HEK293 (cell line): ENCODE data around the gene TMEM141.

Experiments
- CTCF ChIA-PET: fragments of 350-600 bp; formaldehyde crosslinking; extraction: SDS; loops from one replicate; lab custom pipeline; 2021; ENCODE audit warnings: antibody characterized with exemption; lab: Yijun Ruan, JAX
- POLR2A ChIA-PET: fragments of 300-600 bp; formaldehyde crosslinking; extraction: SDS; loops from one replicate; lab custom pipeline; 2020; ENCODE audit warnings: antibody characterized with exemption, inconsistent platforms; lab: Yijun Ruan, JAX
- H3K27ac ChIP-seq: fragments of 200-500 bp; sonication (Bioruptor generic); 2 replicates; pipeline ENCODE4 v1.5.1; 2014; ENCODE audit warnings: low read depth, low read length, control low read depth, inconsistent platforms; ENCODE audit errors: extremely low read depth
- H3K36me3 ChIP-seq, 2 experiments: fragments of 200-500 bp in 1 of 2; sonication (Bioruptor generic) in 1 of 2; 1 replicate in 1 of 2; 2 replicates in 1 of 2; pipeline ENCODE4 v1.5.1; 2014 to 2017; ENCODE audit warnings: inconsistent platforms in 2 of 2, low read length in 2 of 2; ENCODE audit not compliant: control insufficient read depth in 2 of 2, insufficient read depth in 1 of 2
- H3K4me1 ChIP-seq: fragments of 200-500 bp; sonication (Bioruptor generic); 2 replicates; pipeline ENCODE4 v1.5.1; 2014; ENCODE audit warnings: mild to moderate bottlenecking, low read length, inconsistent platforms; ENCODE audit not compliant: control insufficient read depth, insufficient read depth
- H3K4me3 ChIP-seq: 2 replicates; pipeline ENCODE4 v1.5.1; 2011; ENCODE audit warnings: low read depth, mild to moderate bottlenecking, control low read depth, low read length, moderate library complexity
- H3K9me3 ChIP-seq: fragments of 200-500 bp; sonication (Bioruptor generic); 2 replicates; pipeline ENCODE4 v1.5.1; 2014; ENCODE audit warnings: low read depth, low read length, inconsistent platforms; ENCODE audit not compliant: control insufficient read depth, insufficient read depth
- GFI1B ChIP-seq: fragments of 450-650 bp; formaldehyde crosslinking; IDR thresholded peaks from 2 replicates; pipeline ENCODE4 v1.5.1; 2016; ENCODE audit warnings: missing biosample characterization, missing genetic modification characterization
- GLI4 ChIP-seq: fragments of 450-650 bp; formaldehyde crosslinking; IDR thresholded peaks from 2 replicates; pipeline ENCODE4 v1.5.1; 2016; ENCODE audit warnings: missing biosample characterization, missing genetic modification characterization
- ZEB2 ChIP-seq: fragments of 450-650 bp; formaldehyde crosslinking; IDR thresholded peaks from 2 replicates; pipeline ENCODE4 v1.5.1; 2016; ENCODE audit warnings: missing biosample characterization, missing genetic modification characterization
- ZFP37 ChIP-seq: fragments of 450-650 bp; formaldehyde crosslinking; IDR thresholded peaks from 2 replicates; pipeline ENCODE4 v1.5.1; 2016; ENCODE audit warnings: missing biosample characterization, missing genetic modification characterization
- ZNF138 ChIP-seq: fragments of 450-650 bp; formaldehyde crosslinking; IDR thresholded peaks from 2 replicates; pipeline ENCODE4 v1.5.1; 2016; ENCODE audit warnings: missing biosample characterization, missing genetic modification characterization, borderline replicate concordance
- ZNF157 ChIP-seq: fragments of 450-650 bp; formaldehyde crosslinking; IDR thresholded peaks from 2 replicates; pipeline ENCODE4 v1.5.1; 2016; ENCODE audit warnings: missing biosample characterization, missing genetic modification characterization
- ZNF292 ChIP-seq: fragments of 450-650 bp; formaldehyde crosslinking; IDR thresholded peaks from 2 replicates; pipeline ENCODE4 v1.5.1; 2016; ENCODE audit warnings: low read depth, missing biosample characterization, missing genetic modification characterization, borderline replicate concordance
- ZNF404 ChIP-seq: fragments of 450-650 bp; formaldehyde crosslinking; IDR thresholded peaks from 2 replicates; pipeline ENCODE4 v1.5.1; 2017; ENCODE audit warnings: missing biosample characterization, missing genetic modification characterization
- ZNF514 ChIP-seq: fragments of 450-650 bp; formaldehyde crosslinking; IDR thresholded peaks from 2 replicates; pipeline ENCODE4 v1.5.1; 2016; ENCODE audit warnings: missing biosample characterization, missing genetic modification characterization
- ZNF544 ChIP-seq: fragments of 450-650 bp; formaldehyde crosslinking; IDR thresholded peaks from 2 replicates; pipeline ENCODE4 v1.5.0; 2017; ENCODE audit warnings: missing biosample characterization, missing genetic modification characterization
- ZNF549 ChIP-seq: fragments of 450-650 bp; IDR thresholded peaks from 2 replicates; pipeline ENCODE4 v1.5.1; 2018; ENCODE audit warnings: missing biosample characterization, missing genetic modification characterization, mild to moderate bottlenecking, inconsistent platforms, moderate library complexity
- ZNF558 ChIP-seq: fragments of 450-650 bp; formaldehyde crosslinking; IDR thresholded peaks from 2 replicates; pipeline ENCODE4 v1.5.1; 2016; ENCODE audit warnings: missing biosample characterization, missing genetic modification characterization
- ZNF621 ChIP-seq: fragments of 450-650 bp; formaldehyde crosslinking; IDR thresholded peaks from 2 replicates; pipeline ENCODE4 v1.5.1; 2017; ENCODE audit warnings: missing biosample characterization, missing genetic modification characterization
- ZNF660 ChIP-seq: fragments of 450-650 bp; IDR thresholded peaks from 2 replicates; pipeline ENCODE4 v1.5.1; 2018; ENCODE audit warnings: missing biosample characterization, mild to moderate bottlenecking, missing genetic modification characterization
- TF ChIP-seq, protein P1 (sequence below): fragments of 450-650 bp; formaldehyde crosslinking; IDR thresholded peaks from 2 replicates; pipeline ENCODE4 v1.5.1; 2016; ENCODE audit warnings: missing biosample characterization, missing genetic modification characterization
- TF ChIP-seq, protein P2 (sequence below): fragments of 450-650 bp; formaldehyde crosslinking; IDR thresholded peaks from 2 replicates; pipeline ENCODE4 v1.5.1; 2016; ENCODE audit warnings: missing biosample characterization, missing genetic modification characterization
- TF ChIP-seq, protein P3 (sequence below): fragments of 450-650 bp; formaldehyde crosslinking; IDR thresholded peaks from 2 replicates; pipeline ENCODE4 v1.5.1; 2017; ENCODE audit warnings: missing biosample characterization, mild to moderate bottlenecking, missing genetic modification characterization, moderate library complexity
- TF ChIP-seq, protein P4 (sequence below): fragments of 450-650 bp; formaldehyde crosslinking; IDR thresholded peaks from 2 replicates; pipeline ENCODE4 v1.5.1; 2016; ENCODE audit warnings: missing biosample characterization, missing genetic modification characterization

Gene TMEM141

DNA sequence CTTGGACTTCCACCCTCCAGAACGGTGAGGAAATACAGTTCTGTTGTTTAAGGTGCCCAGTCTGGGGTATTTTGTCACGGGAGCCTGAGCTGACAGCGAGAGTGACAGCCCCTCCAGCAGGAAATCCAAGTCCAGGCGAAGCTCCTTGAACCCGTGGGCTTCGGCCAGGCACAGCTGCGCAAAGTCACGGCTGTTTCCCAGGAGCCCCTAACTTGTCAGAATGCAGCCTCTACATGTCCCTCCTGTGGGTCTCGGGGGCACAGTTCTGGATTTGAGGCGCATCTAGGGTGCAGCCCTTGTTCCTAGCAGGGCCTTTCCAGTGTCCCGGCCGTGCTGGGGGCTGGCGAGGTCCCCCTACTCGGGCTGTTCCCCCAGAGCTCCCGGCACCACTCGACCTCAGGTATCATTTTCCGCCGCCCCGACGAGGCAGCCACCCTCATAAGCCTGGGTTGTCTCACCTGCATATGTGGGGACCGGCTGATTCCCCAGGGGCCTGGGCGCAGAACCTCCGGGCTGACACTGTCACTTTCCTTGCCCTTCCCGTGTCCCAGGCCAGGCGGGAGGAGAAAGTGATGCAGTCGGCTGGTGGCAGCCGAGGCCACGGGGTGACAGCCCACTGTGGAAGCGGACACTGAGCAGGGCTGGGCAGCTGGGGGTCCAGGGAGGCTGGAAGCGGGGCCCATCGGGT is 37.6 kb upstream of the TMEM141 start:
- POLR2A ChIA-PET: no interaction called here
- H3K36me3 ChIP-seq: no peaks in the 10 kb centered on the region
- H3K27ac ChIP-seq: no peak overlapping the region
- no peak for TF ChIP-seq ZNF138
- H3K4me3 ChIP-seq: no peak overlapping the region
- no peaks in the 10 kb centered on the region for H3K9me3 ChIP-seq
- H3K4me1 ChIP-seq: no peaks in the 10 kb centered on the region
- CTCF ChIA-PET: interaction anchor here (0.6 to 0.8 kb wide), 3 partner anchors 26 to 886 kb away, joined by 3 read pairs; no protein-coding TSS in a partner anchor

DNA sequence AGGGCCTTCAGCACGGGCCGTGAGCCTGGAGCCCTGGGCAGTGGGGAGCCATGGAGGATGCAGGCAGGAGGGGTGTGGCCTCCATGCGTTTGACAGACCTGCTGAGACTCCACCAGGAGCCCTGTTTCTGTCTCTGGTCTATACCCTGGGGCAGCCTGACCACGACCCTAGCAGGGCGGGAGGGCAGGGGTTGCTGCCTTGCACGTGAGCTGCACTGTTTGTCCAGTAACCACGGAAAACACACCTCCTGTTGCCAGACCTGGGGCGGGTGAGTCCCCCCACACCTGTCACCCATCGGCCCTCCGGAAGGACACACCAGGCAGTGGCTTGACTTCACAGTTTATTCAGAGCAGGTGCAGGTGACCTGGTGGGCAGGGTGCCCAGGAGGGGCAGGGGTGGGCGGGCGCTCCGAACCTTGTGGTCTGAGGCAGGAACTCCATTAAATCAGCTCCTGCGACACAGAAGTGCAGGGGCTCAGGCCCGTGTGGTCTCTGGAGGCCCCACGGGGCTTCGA is 37.0 kb upstream of the TMEM141 start:
- CTCF ChIA-PET: interaction anchor here (0.6 to 0.8 kb wide), 3 partner anchors 26 to 887 kb away, joined by 3 read pairs; no protein-coding TSS in a partner anchor
- TF ChIP-seq ZNF404 (tag by site-specific recombination): no peak
- no peak for TF ChIP-seq ZFP37 (tag by site-specific recombination)
- TF ChIP-seq ZNF549: no peak
- TF ChIP-seq, protein P1, sequence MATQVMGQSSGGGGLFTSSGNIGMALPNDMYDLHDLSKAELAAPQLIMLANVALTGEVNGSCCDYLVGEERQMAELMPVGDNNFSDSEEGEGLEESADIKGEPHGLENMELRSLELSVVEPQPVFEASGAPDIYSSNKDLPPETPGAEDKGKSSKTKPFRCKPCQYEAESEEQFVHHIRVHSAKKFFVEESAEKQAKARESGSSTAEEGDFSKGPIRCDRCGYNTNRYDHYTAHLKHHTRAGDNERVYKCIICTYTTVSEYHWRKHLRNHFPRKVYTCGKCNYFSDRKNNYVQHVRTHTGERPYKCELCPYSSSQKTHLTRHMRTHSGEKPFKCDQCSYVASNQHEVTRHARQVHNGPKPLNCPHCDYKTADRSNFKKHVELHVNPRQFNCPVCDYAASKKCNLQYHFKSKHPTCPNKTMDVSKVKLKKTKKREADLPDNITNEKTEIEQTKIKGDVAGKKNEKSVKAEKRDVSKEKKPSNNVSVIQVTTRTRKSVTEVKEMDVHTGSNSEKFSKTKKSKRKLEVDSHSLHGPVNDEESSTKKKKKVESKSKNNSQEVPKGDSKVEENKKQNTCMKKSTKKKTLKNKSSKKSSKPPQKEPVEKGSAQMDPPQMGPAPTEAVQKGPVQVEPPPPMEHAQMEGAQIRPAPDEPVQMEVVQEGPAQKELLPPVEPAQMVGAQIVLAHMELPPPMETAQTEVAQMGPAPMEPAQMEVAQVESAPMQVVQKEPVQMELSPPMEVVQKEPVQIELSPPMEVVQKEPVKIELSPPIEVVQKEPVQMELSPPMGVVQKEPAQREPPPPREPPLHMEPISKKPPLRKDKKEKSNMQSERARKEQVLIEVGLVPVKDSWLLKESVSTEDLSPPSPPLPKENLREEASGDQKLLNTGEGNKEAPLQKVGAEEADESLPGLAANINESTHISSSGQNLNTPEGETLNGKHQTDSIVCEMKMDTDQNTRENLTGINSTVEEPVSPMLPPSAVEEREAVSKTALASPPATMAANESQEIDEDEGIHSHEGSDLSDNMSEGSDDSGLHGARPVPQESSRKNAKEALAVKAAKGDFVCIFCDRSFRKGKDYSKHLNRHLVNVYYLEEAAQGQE (tag by site-specific recombination): no peak
- no peak for TF ChIP-seq ZNF660 (tag by site-specific recombination)
- TF ChIP-seq ZNF558 (tag by site-specific recombination): no peak
- TF ChIP-seq ZNF544 (tag by site-specific recombination): no peak
- TF ChIP-seq ZNF621 (tag by site-specific recombination): no peak
- TF ChIP-seq, protein P2, sequence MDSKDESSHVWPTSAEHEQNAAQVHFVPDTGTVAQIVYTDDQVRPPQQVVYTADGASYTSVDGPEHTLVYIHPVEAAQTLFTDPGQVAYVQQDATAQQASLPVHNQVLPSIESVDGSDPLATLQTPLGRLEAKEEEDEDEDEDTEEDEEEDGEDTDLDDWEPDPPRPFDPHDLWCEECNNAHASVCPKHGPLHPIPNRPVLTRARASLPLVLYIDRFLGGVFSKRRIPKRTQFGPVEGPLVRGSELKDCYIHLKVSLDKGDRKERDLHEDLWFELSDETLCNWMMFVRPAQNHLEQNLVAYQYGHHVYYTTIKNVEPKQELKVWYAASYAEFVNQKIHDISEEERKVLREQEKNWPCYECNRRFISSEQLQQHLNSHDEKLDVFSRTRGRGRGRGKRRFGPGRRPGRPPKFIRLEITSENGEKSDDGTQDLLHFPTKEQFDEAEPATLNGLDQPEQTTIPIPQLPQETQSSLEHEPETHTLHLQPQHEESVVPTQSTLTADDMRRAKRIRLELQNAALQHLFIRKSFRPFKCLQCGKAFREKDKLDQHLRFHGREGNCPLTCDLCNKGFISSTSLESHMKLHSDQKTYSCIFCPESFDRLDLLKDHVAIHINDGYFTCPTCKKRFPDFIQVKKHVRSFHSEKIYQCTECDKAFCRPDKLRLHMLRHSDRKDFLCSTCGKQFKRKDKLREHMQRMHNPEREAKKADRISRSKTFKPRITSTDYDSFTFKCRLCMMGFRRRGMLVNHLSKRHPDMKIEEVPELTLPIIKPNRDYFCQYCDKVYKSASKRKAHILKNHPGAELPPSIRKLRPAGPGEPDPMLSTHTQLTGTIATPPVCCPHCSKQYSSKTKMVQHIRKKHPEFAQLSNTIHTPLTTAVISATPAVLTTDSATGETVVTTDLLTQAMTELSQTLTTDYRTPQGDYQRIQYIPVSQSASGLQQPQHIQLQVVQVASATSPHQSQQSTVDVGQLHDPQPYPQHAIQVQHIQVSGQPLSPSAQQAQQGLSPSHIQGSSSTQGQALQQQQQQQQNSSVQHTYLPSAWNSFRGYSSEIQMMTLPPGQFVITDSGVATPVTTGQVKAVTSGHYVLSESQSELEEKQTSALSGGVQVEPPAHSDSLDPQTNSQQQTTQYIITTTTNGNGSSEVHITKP (tag by site-specific recombination): no peak
- TF ChIP-seq, protein P3, sequence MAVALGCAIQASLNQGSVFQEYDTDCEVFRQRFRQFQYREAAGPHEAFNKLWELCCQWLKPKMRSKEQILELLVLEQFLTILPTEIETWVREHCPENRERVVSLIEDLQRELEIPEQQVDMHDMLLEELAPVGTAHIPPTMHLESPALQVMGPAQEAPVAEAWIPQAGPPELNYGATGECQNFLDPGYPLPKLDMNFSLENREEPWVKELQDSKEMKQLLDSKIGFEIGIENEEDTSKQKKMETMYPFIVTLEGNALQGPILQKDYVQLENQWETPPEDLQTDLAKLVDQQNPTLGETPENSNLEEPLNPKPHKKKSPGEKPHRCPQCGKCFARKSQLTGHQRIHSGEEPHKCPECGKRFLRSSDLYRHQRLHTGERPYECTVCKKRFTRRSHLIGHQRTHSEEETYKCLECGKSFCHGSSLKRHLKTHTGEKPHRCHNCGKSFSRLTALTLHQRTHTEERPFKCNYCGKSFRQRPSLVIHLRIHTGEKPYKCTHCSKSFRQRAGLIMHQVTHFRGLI (tag by site-specific recombination): no peak
- TF ChIP-seq ZNF157 (tag by site-specific recombination): no peak
- no peak for TF ChIP-seq GFI1B (tag by site-specific recombination)
- no peak for TF ChIP-seq ZNF292
- TF ChIP-seq, protein P4, sequence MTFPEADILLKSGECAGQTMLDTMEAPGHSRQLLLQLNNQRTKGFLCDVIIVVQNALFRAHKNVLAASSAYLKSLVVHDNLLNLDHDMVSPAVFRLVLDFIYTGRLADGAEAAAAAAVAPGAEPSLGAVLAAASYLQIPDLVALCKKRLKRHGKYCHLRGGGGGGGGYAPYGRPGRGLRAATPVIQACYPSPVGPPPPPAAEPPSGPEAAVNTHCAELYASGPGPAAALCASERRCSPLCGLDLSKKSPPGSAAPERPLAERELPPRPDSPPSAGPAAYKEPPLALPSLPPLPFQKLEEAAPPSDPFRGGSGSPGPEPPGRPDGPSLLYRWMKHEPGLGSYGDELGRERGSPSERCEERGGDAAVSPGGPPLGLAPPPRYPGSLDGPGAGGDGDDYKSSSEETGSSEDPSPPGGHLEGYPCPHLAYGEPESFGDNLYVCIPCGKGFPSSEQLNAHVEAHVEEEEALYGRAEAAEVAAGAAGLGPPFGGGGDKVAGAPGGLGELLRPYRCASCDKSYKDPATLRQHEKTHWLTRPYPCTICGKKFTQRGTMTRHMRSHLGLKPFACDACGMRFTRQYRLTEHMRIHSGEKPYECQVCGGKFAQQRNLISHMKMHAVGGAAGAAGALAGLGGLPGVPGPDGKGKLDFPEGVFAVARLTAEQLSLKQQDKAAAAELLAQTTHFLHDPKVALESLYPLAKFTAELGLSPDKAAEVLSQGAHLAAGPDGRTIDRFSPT (tag by site-specific recombination): no peak
- TF ChIP-seq ZNF514 (tag by site-specific recombination): no peak
- TF ChIP-seq GLI4: no peak
- no peak for TF ChIP-seq ZEB2 (tag by site-specific recombination)
- no peaks in the 10 kb centered on the region for H3K4me1 ChIP-seq
- no peak overlapping the region for H3K27ac ChIP-seq
- no peak overlapping the region for H3K4me3 ChIP-seq
- POLR2A ChIA-PET: no interaction called here
- H3K36me3 ChIP-seq: no peaks in the 10 kb centered on the region
- H3K9me3 ChIP-seq: no peaks in the 10 kb centered on the region
